ENCODE data around the gene FAH.

- TF ChIP-seq CTCF (IDR thresholded peaks at IDR 0.05): no peak
- TF ChIP-seq POLR2A (IDR thresholded peaks at IDR 0.05): no peak
Measured at GRCh38 chr15:80159301-80159700, 6.5 kb downstream of the FAH start.

Data from tibial nerve (tissue), 3 donors.